ENCODE results near the gene ENTPD5.
"Not testable (repeated sequence)": the region's sequence is repeated elsewhere in the genome, so short reads cannot be mapped to it uniquely, and the experiment has no call there.

The ENTPD5 gene

GRCh38 chr14:73944432-73945158 is 74.5 kb downstream of the ENTPD5 start:
- no peak for DNase-seq (ENCODE audit: low spot score)

GRCh38 chr14:73943083-73943482 is 76.0 kb downstream of the ENTPD5 start:
- peak; percentile 82 for DNase-seq (ENCODE audit: low spot score)

- no peak for DNase-seq (ENCODE audit: low spot score)
Observed at GRCh38 chr14:73942180-73942579, 76.9 kb downstream of the ENTPD5 start.

GRCh38 chr14:73937012-73937411 is 82.1 kb downstream of the ENTPD5 start:
- no peak for DNase-seq (ENCODE audit: low spot score)

- no peak for DNase-seq (ENCODE audit: low spot score)
Observed at GRCh38 chr14:73936548-73936947, 82.5 kb downstream of the ENTPD5 start.

GRCh38 chr14:73935666-73936065 is 83.4 kb downstream of the ENTPD5 start:
- DNase-seq (ENCODE audit: low spot score): peak; percentile 35

GRCh38 chr14:73924337-73924736 is 94.8 kb downstream of the ENTPD5 start:
- no peak for DNase-seq (ENCODE audit: low spot score)

GRCh38 chr14:73919457-73919856 is 99.6 kb downstream of the ENTPD5 start:
- not testable (repeated sequence) for DNase-seq (ENCODE audit: low spot score)

GRCh38 chr14:73916324-73916723 is 102.8 kb downstream of the ENTPD5 start:
- no peak for DNase-seq (ENCODE audit: low spot score)

- no peak for DNase-seq (ENCODE audit: low spot score)
Observed at GRCh38 chr14:73913256-73913655, 105.8 kb downstream of the ENTPD5 start.

GRCh38 chr14:73909681-73910080 is 109.4 kb downstream of the ENTPD5 start:
- no peak for DNase-seq (ENCODE audit: low spot score)

Data from AG08395 (cell line).